ENCODE measurements around the gene RHBDL3.
A peak's percentile ranks its signal among the peaks of the same experiment; 100 is the strongest.
"Not testable (repeated sequence)": the region's sequence is repeated elsewhere in the genome, so short reads cannot be mapped to it uniquely, and the experiment has no call there.

Gene RHBDL3

DNA sequence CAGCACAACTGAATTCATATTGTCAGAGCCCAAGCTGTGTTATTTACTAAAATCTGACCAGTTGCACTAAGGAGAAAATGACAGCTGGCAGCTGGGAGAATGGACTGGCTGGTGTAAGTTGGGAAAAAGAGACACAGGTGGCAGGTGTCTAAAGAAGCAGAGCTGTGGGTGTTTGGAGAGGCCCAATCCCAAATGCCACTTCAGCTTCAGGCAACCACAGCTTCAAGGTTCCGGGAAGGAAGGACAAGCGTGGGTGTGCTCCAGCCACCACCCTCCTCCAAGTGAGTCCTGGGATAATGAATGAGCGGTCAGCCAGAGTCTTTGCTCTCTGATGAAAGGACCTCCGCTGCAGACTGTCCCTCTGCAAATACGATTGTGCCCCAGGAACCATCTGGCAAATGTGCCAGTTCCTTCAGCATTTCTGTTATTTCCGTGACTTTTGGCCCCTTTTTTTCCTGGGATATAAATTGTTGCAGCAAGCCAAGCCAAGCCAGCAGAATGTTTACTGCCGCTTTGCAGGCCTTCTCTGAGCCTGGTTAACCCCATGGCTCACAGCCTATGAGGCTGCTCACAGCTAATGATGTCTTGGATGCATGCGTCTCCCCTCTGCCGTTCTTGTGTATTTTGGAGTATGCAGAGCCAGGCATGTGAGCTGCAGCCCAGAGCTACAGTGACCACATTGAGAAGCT lies 9.5 kb upstream of the RHBDL3 start:
- no peaks in the 10 kb centered on the region for H3K36me3 ChIP-seq (ENCODE audit: control insufficient read depth, insufficient read depth, low read length)
- H3K9ac ChIP-seq (ENCODE audit: low read length), result no peak overlapping the region
- 0 out of 2 replicates have a peak, but pooled peaks cover 2% of the 10 kb centered on the region for H3K27me3 ChIP-seq (ENCODE audit: control insufficient read depth, insufficient read depth, low read length)
- no peaks in the 10 kb centered on the region for H3K9me3 ChIP-seq (ENCODE audit: control insufficient read depth, insufficient read depth, low read depth, low read length)
- H3K27ac ChIP-seq (ENCODE audit: low read depth, low read length), result no peak overlapping the region
- H3K4me1 ChIP-seq (ENCODE audit: control insufficient read depth, insufficient read depth, low read length), result peaks cover 8% of the 10 kb centered on the region
- no peak overlapping the region for H3K4me3 ChIP-seq (ENCODE audit: low read depth, low read length)

DNA sequence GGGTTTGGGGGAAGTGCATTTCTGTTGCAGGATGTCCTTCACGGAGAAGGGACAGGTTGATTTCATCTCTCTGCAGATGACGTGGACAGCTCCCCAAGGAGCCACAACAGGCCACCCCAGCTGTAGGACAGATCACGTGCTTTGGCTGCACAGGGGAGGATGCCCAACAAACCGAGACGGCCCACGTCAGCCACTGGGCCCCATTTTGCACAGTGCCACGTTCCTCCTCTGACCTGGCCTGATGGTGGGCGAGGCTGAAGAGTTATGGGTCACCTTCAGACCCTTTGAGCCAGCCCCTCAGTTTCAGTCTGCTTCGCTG lies 9.0 kb upstream of the RHBDL3 start:
- H3K9me3 ChIP-seq (ENCODE audit: control insufficient read depth, insufficient read depth, low read depth, low read length), result no peaks in the 10 kb centered on the region
- no peak overlapping the region for H3K27ac ChIP-seq (ENCODE audit: low read depth, low read length)
- H3K4me1 ChIP-seq (ENCODE audit: control insufficient read depth, insufficient read depth, low read length), result peaks cover 12% of the 10 kb centered on the region
- no peak overlapping the region for H3K4me3 ChIP-seq (ENCODE audit: low read depth, low read length)
- H3K36me3 ChIP-seq (ENCODE audit: control insufficient read depth, insufficient read depth, low read length), result no peaks in the 10 kb centered on the region
- H3K9ac ChIP-seq (ENCODE audit: low read length), result no peak overlapping the region
- H3K27me3 ChIP-seq (ENCODE audit: control insufficient read depth, insufficient read depth, low read length), result 0 out of 2 replicates have a peak, but pooled peaks cover 7% of the 10 kb centered on the region

DNA sequence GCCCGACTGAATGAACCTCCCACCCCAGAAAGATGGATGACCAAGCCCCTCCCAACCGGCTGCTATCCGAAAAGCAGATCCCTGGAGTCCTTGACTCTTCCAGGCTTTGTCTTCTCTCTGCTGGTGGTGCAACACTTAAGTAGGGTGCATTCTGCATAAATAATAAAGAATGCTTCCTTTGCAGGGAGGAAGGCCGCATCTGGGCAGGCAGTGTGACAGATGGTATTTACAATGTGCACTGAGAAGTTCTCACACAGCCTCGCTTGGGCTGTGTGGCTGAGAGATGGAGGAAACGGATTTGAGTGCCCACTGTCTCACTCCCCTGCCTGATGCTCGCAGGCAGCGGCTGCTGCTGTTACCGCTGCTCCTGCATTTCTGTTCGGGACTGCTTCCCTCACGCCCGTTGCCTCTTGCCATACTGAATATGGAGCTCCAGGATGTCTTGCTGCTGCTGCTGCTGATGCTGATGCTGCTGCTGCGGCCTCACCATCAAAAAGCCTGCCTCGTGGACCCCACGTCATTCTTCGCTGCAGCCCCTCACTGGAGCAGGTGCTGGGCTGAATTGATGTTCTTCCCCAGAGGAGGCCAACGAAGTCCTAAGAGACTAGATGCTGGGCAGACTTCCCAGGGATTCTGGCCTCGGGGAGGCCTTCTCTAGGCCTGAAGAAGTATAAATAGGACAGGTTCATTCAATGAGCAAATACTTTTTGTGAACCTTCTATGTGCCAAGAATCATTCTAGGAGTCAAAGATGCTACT lies 7.1 kb upstream of the RHBDL3 start:
- Histone ChIP-seq H3K27me3 (ENCODE audit: control insufficient read depth, insufficient read depth, low read length) (peaks cover 18% of the 10 kb centered on the region), H3K27ac (ENCODE audit: low read depth, low read length) (no peak overlapping the region), H3K36me3 (ENCODE audit: control insufficient read depth, insufficient read depth, low read length) (no peaks in the 10 kb centered on the region), H3K4me1 (ENCODE audit: control insufficient read depth, insufficient read depth, low read length) (peaks cover 12% of the 10 kb centered on the region), H3K9me3 (ENCODE audit: control insufficient read depth, insufficient read depth, low read depth, low read length) (no peaks in the 10 kb centered on the region), H3K9ac (ENCODE audit: low read length) (no peak overlapping the region), H3K4me3 (ENCODE audit: low read depth, low read length) (no peak overlapping the region)

DNA sequence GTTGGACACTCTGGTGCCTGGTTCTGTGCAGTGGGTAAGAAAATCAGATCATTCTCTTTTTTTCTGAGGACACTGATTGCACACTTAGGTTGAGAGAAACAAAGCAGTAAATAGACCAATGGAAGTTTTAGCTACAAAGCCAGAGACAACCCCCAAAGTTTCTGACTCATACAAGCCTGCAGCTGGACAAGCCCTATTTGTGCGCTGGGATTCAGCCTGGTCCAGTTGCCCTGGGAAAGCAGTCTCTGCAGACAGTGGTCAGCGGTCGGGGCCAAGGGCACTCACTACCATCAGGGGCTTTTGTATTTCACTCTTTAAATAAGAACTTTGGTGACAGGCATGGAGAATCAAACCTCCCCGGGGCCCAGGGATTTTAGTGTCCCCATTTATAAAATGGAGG lies 6.0 kb upstream of the RHBDL3 start:
- Histone ChIP-seq H3K9ac (ENCODE audit: low read length) (no peak overlapping the region), H3K27me3 (ENCODE audit: control insufficient read depth, insufficient read depth, low read length) (peaks cover 29% of the 10 kb centered on the region), H3K27ac (ENCODE audit: low read depth, low read length) (no peak overlapping the region), H3K9me3 (ENCODE audit: control insufficient read depth, insufficient read depth, low read depth, low read length) (no peaks in the 10 kb centered on the region), H3K36me3 (ENCODE audit: control insufficient read depth, insufficient read depth, low read length) (no peaks in the 10 kb centered on the region), H3K4me1 (ENCODE audit: control insufficient read depth, insufficient read depth, low read length) (peaks cover 21% of the 10 kb centered on the region), H3K4me3 (ENCODE audit: low read depth, low read length) (no peak overlapping the region)

DNA sequence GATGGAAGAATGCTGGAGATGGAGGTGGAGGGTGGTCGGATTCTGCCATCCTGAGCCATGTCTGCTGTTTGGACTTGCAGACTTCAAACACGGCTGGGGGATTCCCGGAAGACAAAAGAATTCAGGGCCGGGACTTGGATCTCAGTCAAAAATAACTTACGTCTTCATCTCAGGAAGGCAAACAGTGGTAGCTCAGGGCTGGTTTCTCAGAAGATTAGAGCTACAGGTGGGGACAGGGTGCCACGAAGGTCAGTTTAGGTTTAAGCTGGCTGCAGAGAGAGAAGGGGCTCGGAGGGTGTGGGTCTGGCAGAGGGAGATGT lies 4.3 kb upstream of the RHBDL3 start:
- H3K4me1 ChIP-seq (ENCODE audit: control insufficient read depth, insufficient read depth, low read length), result peaks cover 29% of the 10 kb centered on the region
- no peak overlapping the region for H3K9ac ChIP-seq (ENCODE audit: low read length)
- H3K27ac ChIP-seq (ENCODE audit: low read depth, low read length), result no peak overlapping the region
- peaks cover 40% of the 10 kb centered on the region for H3K27me3 ChIP-seq (ENCODE audit: control insufficient read depth, insufficient read depth, low read length)
- no peak overlapping the region for H3K4me3 ChIP-seq (ENCODE audit: low read depth, low read length)
- no peaks in the 10 kb centered on the region for H3K9me3 ChIP-seq (ENCODE audit: control insufficient read depth, insufficient read depth, low read depth, low read length)
- H3K36me3 ChIP-seq (ENCODE audit: control insufficient read depth, insufficient read depth, low read length), result no peaks in the 10 kb centered on the region

DNA sequence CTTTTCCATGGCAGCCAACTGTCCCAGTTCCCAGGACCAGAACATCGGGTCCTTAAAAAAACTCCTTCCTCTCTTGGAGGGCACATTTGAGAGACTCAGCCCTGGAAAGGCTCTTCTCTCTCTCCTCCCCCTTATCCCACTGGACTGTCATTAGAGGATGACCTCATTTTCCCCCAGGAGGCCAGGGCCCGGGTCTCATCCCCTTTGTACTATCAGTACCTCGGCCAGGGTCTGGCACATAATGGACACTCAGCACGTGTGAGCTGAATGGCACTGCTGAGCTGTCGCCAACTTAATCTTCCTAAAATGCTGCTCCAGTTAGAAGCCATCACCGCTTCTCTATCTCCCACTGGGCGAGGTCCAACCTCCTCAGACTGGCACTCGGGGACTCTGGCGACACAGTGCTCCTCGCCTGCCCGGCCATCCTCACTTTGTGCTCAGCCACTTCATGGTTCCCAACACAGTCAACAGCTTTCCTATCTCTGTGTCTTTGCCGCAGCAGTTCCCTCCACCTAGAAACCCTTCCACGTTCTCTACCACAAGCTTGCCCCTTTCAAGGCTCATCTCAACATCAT lies 3.6 kb upstream of the RHBDL3 start:
- Histone ChIP-seq H3K4me3 (ENCODE audit: low read depth, low read length) (no peak overlapping the region), H3K4me1 (ENCODE audit: control insufficient read depth, insufficient read depth, low read length) (peaks cover 29% of the 10 kb centered on the region), H3K36me3 (ENCODE audit: control insufficient read depth, insufficient read depth, low read length) (no peaks in the 10 kb centered on the region), H3K9ac (ENCODE audit: low read length) (no peak overlapping the region), H3K27ac (ENCODE audit: low read depth, low read length) (no peak overlapping the region), H3K27me3 (ENCODE audit: control insufficient read depth, insufficient read depth, low read length) (peaks cover 46% of the 10 kb centered on the region), H3K9me3 (ENCODE audit: control insufficient read depth, insufficient read depth, low read depth, low read length) (no peaks in the 10 kb centered on the region)

DNA sequence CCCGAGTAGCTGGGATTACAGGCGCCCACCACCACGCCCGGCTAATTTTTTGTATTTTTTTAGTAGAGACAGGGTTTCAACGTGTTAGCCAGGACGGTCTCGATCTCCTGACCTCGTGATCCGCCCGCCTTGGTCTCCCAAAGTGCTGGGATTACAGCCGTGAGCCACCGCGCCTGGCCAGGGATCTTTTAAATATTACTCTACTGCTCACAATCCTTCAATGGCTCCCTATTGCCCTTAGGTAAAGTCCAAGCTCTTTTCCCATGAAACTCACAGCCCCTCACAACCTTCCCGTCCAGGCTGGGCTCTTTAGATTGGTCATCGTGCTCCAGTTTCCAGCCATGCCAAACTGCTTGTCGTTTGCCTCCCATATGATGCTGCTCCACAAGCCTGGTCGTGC lies 2.1 kb upstream of the RHBDL3 start:
- H3K4me3 ChIP-seq (ENCODE audit: low read depth, low read length); H3K36me3 ChIP-seq (ENCODE audit: control insufficient read depth, insufficient read depth, low read length); H3K27ac ChIP-seq (ENCODE audit: low read depth, low read length); H3K9me3 ChIP-seq (ENCODE audit: control insufficient read depth, insufficient read depth, low read depth, low read length); H3K9ac ChIP-seq (ENCODE audit: low read length): not testable (repeated sequence)
- H3K4me1 ChIP-seq (ENCODE audit: control insufficient read depth, insufficient read depth, low read length), result peaks cover 33% of the 10 kb centered on the region
- H3K27me3 ChIP-seq (ENCODE audit: control insufficient read depth, insufficient read depth, low read length), result peaks cover 61% of the 10 kb centered on the region

DNA sequence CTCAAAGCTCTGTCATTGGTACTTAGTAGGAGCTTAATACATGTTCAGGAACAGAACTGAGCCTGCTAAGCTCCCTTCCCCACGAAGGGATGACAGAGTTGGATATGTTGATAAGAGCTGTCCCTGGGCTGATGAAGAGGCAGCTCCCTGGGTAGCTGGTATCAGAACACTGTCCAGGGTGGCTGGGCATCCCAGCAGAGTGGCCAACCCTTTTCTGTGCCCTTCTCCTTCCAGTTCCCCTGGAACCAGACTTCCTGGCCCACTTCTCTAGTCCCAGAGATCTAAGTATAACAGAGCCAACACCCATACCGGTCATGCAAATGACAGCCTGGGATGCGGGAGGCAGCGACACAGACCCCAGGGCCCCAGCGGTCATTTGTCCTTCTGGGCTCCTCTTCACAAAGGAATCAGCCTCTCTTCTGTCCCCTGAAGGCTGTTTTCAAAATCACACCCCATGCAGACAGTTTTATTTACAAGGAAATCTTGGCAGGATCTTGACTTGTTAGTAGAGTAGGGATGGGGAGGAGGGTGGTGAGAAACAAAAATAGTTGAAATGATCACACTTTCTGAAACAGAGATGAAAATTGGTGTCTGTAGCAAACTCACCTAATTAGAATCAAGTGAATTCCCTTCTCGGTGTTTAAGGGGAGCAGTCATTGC lies 1.4 kb upstream of the RHBDL3 start:
- no peaks in the 10 kb centered on the region for H3K9me3 ChIP-seq (ENCODE audit: control insufficient read depth, insufficient read depth, low read depth, low read length)
- peaks cover 69% of the 10 kb centered on the region for H3K27me3 ChIP-seq (ENCODE audit: control insufficient read depth, insufficient read depth, low read length)
- peak overlapping the region; percentile 67 for H3K4me3 ChIP-seq (ENCODE audit: low read depth, low read length)
- peaks cover 31% of the 10 kb centered on the region for H3K4me1 ChIP-seq (ENCODE audit: control insufficient read depth, insufficient read depth, low read length)
- no peak overlapping the region for H3K27ac ChIP-seq (ENCODE audit: low read depth, low read length)
- H3K9ac ChIP-seq (ENCODE audit: low read length), result no peak overlapping the region
- no peaks in the 10 kb centered on the region for H3K36me3 ChIP-seq (ENCODE audit: control insufficient read depth, insufficient read depth, low read length)

DNA sequence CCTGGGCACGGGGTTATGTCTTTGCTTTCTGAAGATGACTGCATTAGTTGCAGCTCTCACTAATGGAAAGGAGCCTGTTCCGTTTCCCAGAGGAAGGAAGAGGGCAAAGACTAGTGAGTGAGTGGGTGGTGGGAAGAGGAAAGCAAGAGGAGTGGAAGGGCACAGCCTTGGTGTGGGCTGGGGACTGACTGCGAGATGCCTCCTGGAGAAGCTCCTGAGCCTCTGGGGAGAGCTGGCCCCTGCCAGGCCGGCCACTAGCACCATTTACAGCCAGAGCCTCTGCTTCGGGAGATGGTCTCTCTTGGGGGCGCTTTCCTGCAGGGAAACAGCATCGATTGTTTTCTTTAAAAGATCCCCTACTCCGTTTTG lies 825 bp upstream of the RHBDL3 start:
- Histone ChIP-seq H3K4me3 (ENCODE audit: low read depth, low read length) (peak overlapping the region; percentile 67), H3K9me3 (ENCODE audit: control insufficient read depth, insufficient read depth, low read depth, low read length) (no peaks in the 10 kb centered on the region), H3K27me3 (ENCODE audit: control insufficient read depth, insufficient read depth, low read length) (peaks cover 73% of the 10 kb centered on the region), H3K36me3 (ENCODE audit: control insufficient read depth, insufficient read depth, low read length) (no peaks in the 10 kb centered on the region), H3K4me1 (ENCODE audit: control insufficient read depth, insufficient read depth, low read length) (peaks cover 31% of the 10 kb centered on the region), H3K9ac (ENCODE audit: low read length) (no peak overlapping the region), H3K27ac (ENCODE audit: low read depth, low read length) (no peak overlapping the region)

DNA sequence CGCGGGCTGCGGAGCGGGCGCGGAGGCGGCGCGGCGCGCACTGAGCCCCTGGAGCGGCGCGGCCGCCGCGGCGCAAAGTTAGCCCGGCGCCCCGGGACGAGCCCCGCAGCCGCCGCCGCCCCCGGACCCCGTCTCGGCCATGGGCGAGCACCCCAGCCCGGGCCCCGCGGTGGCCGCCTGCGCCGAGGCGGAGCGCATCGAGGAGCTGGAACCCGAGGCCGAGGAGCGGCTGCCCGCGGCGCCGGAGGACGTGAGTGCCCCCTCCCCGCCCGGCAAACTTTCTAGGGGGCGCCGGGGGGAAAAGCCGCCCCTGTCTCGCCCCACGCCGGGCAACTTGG lies 388 bp downstream of the RHBDL3 start:
- Histone ChIP-seq H3K27me3 (ENCODE audit: control insufficient read depth, insufficient read depth, low read length) (peaks cover 73% of the 10 kb centered on the region), H3K4me3 (ENCODE audit: low read depth, low read length) (peak overlapping the region; percentile 75), H3K27ac (ENCODE audit: low read depth, low read length) (no peak overlapping the region), H3K9ac (ENCODE audit: low read length) (peak overlapping the region; percentile 30), H3K36me3 (ENCODE audit: control insufficient read depth, insufficient read depth, low read length) (no peaks in the 10 kb centered on the region), H3K9me3 (ENCODE audit: control insufficient read depth, insufficient read depth, low read depth, low read length) (no peaks in the 10 kb centered on the region), H3K4me1 (ENCODE audit: control insufficient read depth, insufficient read depth, low read length) (peaks cover 31% of the 10 kb centered on the region)
